ENCODE data around the gene C22orf39. TPM values are rescaled to one million over a fixed set of nuclear protein-coding genes. Genes with fewer than 3 reads are reported as not detected.

C22orf39 gene
- polyA plus RNA-seq, 1 of the 3 experiments (the other 2 are of a cell fraction): 17.7 TPM

DNA sequence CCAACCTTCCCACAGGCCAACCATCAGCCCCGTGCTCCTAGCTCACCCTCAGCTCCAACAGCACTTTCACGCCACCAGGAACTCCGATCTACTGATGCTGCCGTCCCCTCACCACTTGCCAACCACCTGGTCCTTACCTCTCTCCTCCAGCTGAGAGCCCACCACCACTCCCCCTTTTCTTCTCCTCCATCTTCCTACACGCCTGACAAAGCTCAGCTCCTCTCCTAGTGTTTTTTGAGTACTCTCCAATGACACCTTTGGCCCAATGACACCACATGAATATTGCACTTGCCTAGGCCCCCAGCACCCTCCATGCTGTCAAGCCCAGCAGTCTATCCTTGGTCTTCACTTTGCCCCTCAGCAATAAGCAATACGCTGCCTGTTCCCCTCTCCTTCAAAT lies 46.6 kb downstream of the C22orf39 start:
- POLR2A ChIA-PET: no interaction called here
- Histone ChIP-seq H3K36me3 (replicated peaks in 1 of 2; ENCODE audit: control insufficient read depth in 1 of 2, insufficient read depth in 2 of 2, low read length in 1 of 2) (peaks cover 19 to 42% of the 10 kb centered on the region in 2 experiments), H3K4me2 (no peak overlapping the region), H3K4me1 (ENCODE audit: control insufficient read depth in 1 of 2, insufficient read depth in 2 of 2, low read depth in 1 of 2, low read length in 1 of 2) (no peaks in the 10 kb centered on the region; a peak in 1 of 4 replicates), H4K20me1 (ENCODE audit: insufficient read depth) (no peaks in the 10 kb centered on the region), H3F3A (replicated peaks; ENCODE audit: insufficient read depth) (peaks cover 4% of the 10 kb centered on the region), H3K9me2 (no peaks in the 10 kb centered on the region), H3K9ac (no peak overlapping the region), H3K4me3 (ENCODE audit: low read depth in 2 of 2, low read length in 1 of 2) (no peak overlapping the region), H2AFZ (ENCODE audit: low read depth) (no peak overlapping the region), H3K27ac (ENCODE audit: low read depth in 2 of 2, low read length in 1 of 2) (no peak overlapping the region), H3K9me3 (no peaks in the 10 kb centered on the region), H3K27me3 (ENCODE audit: insufficient read depth) (no peaks in the 10 kb centered on the region), H3K79me2 (ENCODE audit: insufficient read depth) (no peaks in the 10 kb centered on the region)
- TF ChIP-seq POLR2AphosphoS5 (IDR thresholded peaks at IDR 0.05; ENCODE audit: low read depth, low read length) (no peak), RXRA (IDR thresholded peaks at IDR 0.05; ENCODE audit: borderline replicate concordance, low read depth) (no peak), SIN3A (IDR thresholded peaks at IDR 0.05; ENCODE audit: borderline replicate concordance, low read depth, low read length) (no peak), GABPA (IDR thresholded peaks at IDR 0.05; ENCODE audit: low read depth) (no peak)
- TF ChIP-seq, protein P1, sequence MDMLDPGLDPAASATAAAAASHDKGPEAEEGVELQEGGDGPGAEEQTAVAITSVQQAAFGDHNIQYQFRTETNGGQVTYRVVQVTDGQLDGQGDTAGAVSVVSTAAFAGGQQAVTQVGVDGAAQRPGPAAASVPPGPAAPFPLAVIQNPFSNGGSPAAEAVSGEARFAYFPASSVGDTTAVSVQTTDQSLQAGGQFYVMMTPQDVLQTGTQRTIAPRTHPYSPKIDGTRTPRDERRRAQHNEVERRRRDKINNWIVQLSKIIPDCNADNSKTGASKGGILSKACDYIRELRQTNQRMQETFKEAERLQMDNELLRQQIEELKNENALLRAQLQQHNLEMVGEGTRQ (IDR thresholded peaks at IDR 0.05; ENCODE audit: borderline replicate concordance, low read depth, low read length): no peak
- TF ChIP-seq, protein P2, sequence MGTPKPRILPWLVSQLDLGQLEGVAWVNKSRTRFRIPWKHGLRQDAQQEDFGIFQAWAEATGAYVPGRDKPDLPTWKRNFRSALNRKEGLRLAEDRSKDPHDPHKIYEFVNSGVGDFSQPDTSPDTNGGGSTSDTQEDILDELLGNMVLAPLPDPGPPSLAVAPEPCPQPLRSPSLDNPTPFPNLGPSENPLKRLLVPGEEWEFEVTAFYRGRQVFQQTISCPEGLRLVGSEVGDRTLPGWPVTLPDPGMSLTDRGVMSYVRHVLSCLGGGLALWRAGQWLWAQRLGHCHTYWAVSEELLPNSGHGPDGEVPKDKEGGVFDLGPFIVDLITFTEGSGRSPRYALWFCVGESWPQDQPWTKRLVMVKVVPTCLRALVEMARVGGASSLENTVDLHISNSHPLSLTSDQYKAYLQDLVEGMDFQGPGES (IDR thresholded peaks at IDR 0.05; ENCODE audit: low read depth, low read length): no peak
- TF ChIP-seq, protein P3, sequence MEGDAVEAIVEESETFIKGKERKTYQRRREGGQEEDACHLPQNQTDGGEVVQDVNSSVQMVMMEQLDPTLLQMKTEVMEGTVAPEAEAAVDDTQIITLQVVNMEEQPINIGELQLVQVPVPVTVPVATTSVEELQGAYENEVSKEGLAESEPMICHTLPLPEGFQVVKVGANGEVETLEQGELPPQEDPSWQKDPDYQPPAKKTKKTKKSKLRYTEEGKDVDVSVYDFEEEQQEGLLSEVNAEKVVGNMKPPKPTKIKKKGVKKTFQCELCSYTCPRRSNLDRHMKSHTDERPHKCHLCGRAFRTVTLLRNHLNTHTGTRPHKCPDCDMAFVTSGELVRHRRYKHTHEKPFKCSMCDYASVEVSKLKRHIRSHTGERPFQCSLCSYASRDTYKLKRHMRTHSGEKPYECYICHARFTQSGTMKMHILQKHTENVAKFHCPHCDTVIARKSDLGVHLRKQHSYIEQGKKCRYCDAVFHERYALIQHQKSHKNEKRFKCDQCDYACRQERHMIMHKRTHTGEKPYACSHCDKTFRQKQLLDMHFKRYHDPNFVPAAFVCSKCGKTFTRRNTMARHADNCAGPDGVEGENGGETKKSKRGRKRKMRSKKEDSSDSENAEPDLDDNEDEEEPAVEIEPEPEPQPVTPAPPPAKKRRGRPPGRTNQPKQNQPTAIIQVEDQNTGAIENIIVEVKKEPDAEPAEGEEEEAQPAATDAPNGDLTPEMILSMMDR (IDR thresholded peaks at IDR 0.05): no peak
- TF ChIP-seq, protein P4, sequence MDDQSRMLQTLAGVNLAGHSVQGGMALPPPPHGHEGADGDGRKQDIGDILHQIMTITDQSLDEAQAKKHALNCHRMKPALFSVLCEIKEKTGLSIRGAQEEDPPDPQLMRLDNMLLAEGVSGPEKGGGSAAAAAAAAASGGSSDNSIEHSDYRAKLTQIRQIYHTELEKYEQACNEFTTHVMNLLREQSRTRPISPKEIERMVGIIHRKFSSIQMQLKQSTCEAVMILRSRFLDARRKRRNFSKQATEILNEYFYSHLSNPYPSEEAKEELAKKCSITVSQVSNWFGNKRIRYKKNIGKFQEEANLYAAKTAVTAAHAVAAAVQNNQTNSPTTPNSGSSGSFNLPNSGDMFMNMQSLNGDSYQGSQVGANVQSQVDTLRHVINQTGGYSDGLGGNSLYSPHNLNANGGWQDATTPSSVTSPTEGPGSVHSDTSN (IDR thresholded peaks at IDR 0.05): no peak
- WGBS (ENCODE audit: low lambda C conversion rate): 94% methylated on average over 6 of the region's 6 CpGs
- no peak for DNase-seq
- CTCF ChIA-PET: no interaction called here

DNA sequence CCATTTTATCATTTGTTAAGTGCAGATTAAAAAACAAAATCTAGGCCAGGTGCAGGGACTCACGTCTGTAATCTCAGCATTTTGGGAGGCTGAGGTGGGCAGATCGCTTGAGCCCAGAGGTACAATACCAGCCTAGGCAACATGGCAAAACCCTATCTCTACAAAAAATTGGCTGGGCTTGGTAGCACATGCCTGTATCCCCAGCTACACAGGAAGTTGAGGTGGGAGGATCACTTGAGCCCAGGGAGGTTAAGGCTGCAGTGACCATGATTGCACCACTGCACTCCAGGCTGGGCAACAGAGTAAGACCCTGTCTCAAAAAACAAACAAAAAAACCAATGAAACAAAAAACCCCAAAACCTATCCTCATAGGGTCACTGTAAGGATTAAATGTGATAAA lies 48.9 kb downstream of the C22orf39 start:
- no peak overlapping the region for H3K9ac ChIP-seq
- POLR2A ChIA-PET: no interaction called here
- WGBS (ENCODE audit: low lambda C conversion rate): 91% methylated on average over 2 of the region's 2 CpGs

More for the DNA sequence above, 48.9 kb downstream of the C22orf39 start:
- Histone ChIP-seq H3F3A (replicated peaks; ENCODE audit: insufficient read depth) (peaks cover 2% of the 10 kb centered on the region), H3K4me3 (ENCODE audit: low read depth in 2 of 2, low read length in 1 of 2) (no peak overlapping the region), H3K9me2 (no peaks in the 10 kb centered on the region), H3K4me2 (no peak overlapping the region), H2AFZ (ENCODE audit: low read depth) (no peak overlapping the region), H3K79me2 (ENCODE audit: insufficient read depth) (no peaks in the 10 kb centered on the region), H3K4me1 (ENCODE audit: control insufficient read depth in 1 of 2, insufficient read depth in 2 of 2, low read depth in 1 of 2, low read length in 1 of 2) (no peaks in the 10 kb centered on the region; a peak in 1 of 4 replicates), H3K36me3 (replicated peaks in 1 of 2; ENCODE audit: control insufficient read depth in 1 of 2, insufficient read depth in 2 of 2, low read length in 1 of 2) (peaks cover 26 to 49% of the 10 kb centered on the region in 2 experiments), H4K20me1 (ENCODE audit: insufficient read depth) (no peaks in the 10 kb centered on the region), H3K27ac (ENCODE audit: low read depth in 2 of 2, low read length in 1 of 2) (no peak overlapping the region), H3K27me3 (ENCODE audit: insufficient read depth) (no peaks in the 10 kb centered on the region), H3K9me3 (no peaks in the 10 kb centered on the region)
- CTCF ChIA-PET: no interaction called here
- DNase-seq: no peak
- TF ChIP-seq RFX5 (IDR thresholded peaks at IDR 0.05; ENCODE audit: low read length) (no peak), RXRA (IDR thresholded peaks at IDR 0.05; ENCODE audit: borderline replicate concordance, low read depth) (no peak), NRF1 (IDR thresholded peaks at IDR 0.05; ENCODE audit: low read depth, low read length) (no peak)
- TF ChIP-seq, protein P2 (IDR thresholded peaks at IDR 0.05; ENCODE audit: low read depth, low read length): no peak

Data from SK-N-SH (cell line).